Measurements from ENCODE around the gene MRPL58. TPM values are rescaled to one million over a fixed set of nuclear protein-coding genes. Genes with fewer than 3 reads are reported as not detected.

Gene MRPL58
- total RNA-seq, 4 donors from 2014 or later: 32.1 to 51.9 (median 46.0) TPM

Small RNA genes within 50 kb of the gene (small RNA-seq; reads per million reads assigned to genes)
- gene AC111186.1 (not detected), gene RN7SL573P (not detected), gene RNU6-362P (not detected)

Other genes starting within 250 kb of the MRPL58 start
- 10 to 100 TPM; 27.5 to 78.6 (median 43.2) TPM for gene NAT9, start 236.3 kb upstream of the MRPL58 start, total RNA-seq
- 1 to 10 TPM in 1 of 4 donors, under 1 TPM in 3; 0.22 to 3.6 (median 0.50) TPM for gene GRIN2C, start 152.8 kb upstream of the MRPL58 start, total RNA-seq
- gene FDXR, start 139.7 kb upstream of the MRPL58 start, total RNA-seq: 10 to 100 TPM in 1 of 4 donors, 1 to 10 TPM in 3; 3.9 to 12.1 (median 8.8) TPM
- not detected for gene FADS6, start 119.0 kb upstream of the MRPL58 start, total RNA-seq
- under 1 TPM in 1 of 4 donors, not detected in 3; 0.87 TPM for gene USH1G, start 89.4 kb upstream of the MRPL58 start, total RNA-seq
- not detected for gene OTOP2, start 88.4 kb upstream of the MRPL58 start, total RNA-seq
- gene OTOP3, start 76.8 kb upstream of the MRPL58 start, total RNA-seq: not detected
- gene HID1, start 39.9 kb upstream of the MRPL58 start, total RNA-seq: 10 to 100 TPM in 1 of 4 donors, 1 to 10 TPM in 3; 5.7 to 11.6 (median 8.9) TPM
- 10 to 100 TPM; 10.7 to 19.2 (median 13.9) TPM for gene CDR2L, start 25.0 kb upstream of the MRPL58 start, total RNA-seq
- gene ATP5PD, start 34.3 kb downstream of the MRPL58 start, total RNA-seq: 100 to 1,000 TPM; 171 to 241 (median 220) TPM
- 10 to 100 TPM; 24.9 to 33.5 (median 32.6) TPM for gene KCTD2, start 34.6 kb downstream of the MRPL58 start, total RNA-seq
- gene SLC16A5, start 75.3 kb downstream of the MRPL58 start, total RNA-seq: 10 to 100 TPM in 1 of 4 donors, 1 to 10 TPM in 3; 4.6 to 27.9 (median 7.7) TPM
- gene ARMC7, start 97.3 kb downstream of the MRPL58 start, total RNA-seq: 10 to 100 TPM in 1 of 4 donors, 1 to 10 TPM in 3; 4.2 to 12.0 (median 8.3) TPM
- gene NT5C, start 119.1 kb downstream of the MRPL58 start, total RNA-seq: 100 to 1,000 TPM; 137 to 194 (median 166) TPM
- 10 to 100 TPM; 13.5 to 53.4 (median 32.4) TPM for gene JPT1, start 141.8 kb downstream of the MRPL58 start, total RNA-seq
- 10 to 100 TPM; 38.1 to 62.9 (median 59.8) TPM for gene SUMO2, start 170.3 kb downstream of the MRPL58 start, total RNA-seq
- 10 to 100 TPM; 38.1 to 68.6 (median 53.2) TPM for gene NUP85, start 193.0 kb downstream of the MRPL58 start, total RNA-seq
- gene GGA3, start 248.9 kb downstream of the MRPL58 start, total RNA-seq: 10 to 100 TPM; 45.5 to 66.0 (median 56.6) TPM
- gene MRPS7, start 249.2 kb downstream of the MRPL58 start, total RNA-seq: 10 to 100 TPM; 31.2 to 36.6 (median 33.6) TPM